ENCODE measurements around the gene EYA2.

GRCh38 chr20:47175493-47175892 is 280.9 kb downstream of the EYA2 start:
- TF ChIP-seq CTCF (conservative IDR thresholded peaks at IDR 0.05 in 1 of 2, IDR thresholded peaks at IDR 0.05 in 1 of 2; ENCODE audit: extremely low read depth in 1 of 2, insufficient read depth in 1 of 2, low read depth in 1 of 2, low read length in 2 of 2) (no peak), EZH2 (IDR thresholded peaks at IDR 0.05; ENCODE audit: borderline replicate concordance, low read length) (no peak)

Data from mammary epithelial cell (primary cell).